Colonic mucosa (tissue), 4 donors: ENCODE results near the gene GRID1. TPM values are rescaled to one million over a fixed set of nuclear protein-coding genes. Genes with fewer than 3 reads are reported as not detected.

ENCODE experiments used
- DNase-seq: peaks from one replicate; pipeline ENCODE4 v3.0.0-alpha.2; 2020
- H3K27ac ChIP-seq: fragments of 200-600 bp; one replicate; pipeline ENCODE4 v1.8.0; 2021
- H3K27me3 ChIP-seq: fragments of 200-600 bp; one replicate; pipeline ENCODE4 v1.8.0; 2021
- H3K36me3 ChIP-seq: fragments of 200-600 bp; one replicate; pipeline ENCODE4 v1.8.0; 2021
- H3K4me1 ChIP-seq: fragments of 200-600 bp; one replicate; pipeline ENCODE4 v1.8.0; 2021; ENCODE audit warnings: mild to moderate bottlenecking
- H3K4me3 ChIP-seq: fragments of 200-600 bp; one replicate; pipeline ENCODE4 v1.8.0; 2021
- H3K9ac ChIP-seq, 2 donors: one replicate each; pipeline ENCODE4 v1.7.0; 2013; ENCODE audit warnings: control low read depth in 2 of 2, low read depth in 2 of 2, low read length in 2 of 2
- H3K9me3 ChIP-seq: fragments of 200-600 bp; one replicate; pipeline ENCODE4 v1.8.0; 2021
- CTCF ChIP-seq: fragments of 200-600 bp; IDR thresholded peaks from one replicate; pipeline ENCODE4 v1.8.0; 2022; ENCODE audit warnings: antibody characterized with exemption, mild to moderate bottlenecking
- intact Hi-C: fragments of 100-400 bp; cut with DNase I; formaldehyde crosslinking; loops from one replicate; pipeline ENCODE4 v1.14.1; 2022
- total RNA-seq, 2 donors: library from RNA; stranded (reverse); fragmentation: NEBNext Ultra II Directional in 1 of 2; extraction: Animal tissue kit (Norgen Biotek cat#: 25700) in 1 of 2; gene quantifications; one replicate each; pipeline ENCODE4 v1.2.1, GENCODE V29; 2021
- donor health status: healthy.
- donor health status: DM: no; HTN: no; CAD: no.
- donor health status: DM: no; HTN: no; CAD: no.

Gene GRID1
- total RNA-seq, 2 donors from 2014 or later, result 0.30 to 0.37 TPM

- H3K9ac ChIP-seq, result no peak overlapping the region
- intact Hi-C loops, result no loop called here
- no peaks in the 10 kb centered on the region for H3K4me1 ChIP-seq
- no peak overlapping the region for H3K27ac ChIP-seq
- no peak for TF ChIP-seq CTCF
- H3K36me3 ChIP-seq, result no peaks in the 10 kb centered on the region
- H3K9me3 ChIP-seq, result no peaks in the 10 kb centered on the region
- H3K27me3 ChIP-seq, result no peaks in the 10 kb centered on the region
- H3K4me3 ChIP-seq, result no peak overlapping the region
- DNase-seq, result no peak
These were observed 204.6 kb downstream of the GRID1 start for GRCh38 chr10:86162036-86162435.

GRCh38 chr10:86160890-86161585 lies 205.6 kb downstream of the GRID1 start:
- intact Hi-C loops, result no loop called here
- Histone ChIP-seq H3K4me3 (no peak overlapping the region), H3K4me1 (no peaks in the 10 kb centered on the region), H3K27me3 (no peaks in the 10 kb centered on the region), H3K27ac (no peak overlapping the region), H3K36me3 (no peaks in the 10 kb centered on the region), H3K9ac (no peak overlapping the region), H3K9me3 (no peaks in the 10 kb centered on the region)
- no peak for TF ChIP-seq CTCF
- DNase-seq, result no peak

- no peak for TF ChIP-seq CTCF
- H3K9me3 ChIP-seq, result no peaks in the 10 kb centered on the region
- H3K36me3 ChIP-seq, result no peaks in the 10 kb centered on the region
- no peaks in the 10 kb centered on the region for H3K27me3 ChIP-seq
- intact Hi-C loops, result no loop called here
- no peaks in the 10 kb centered on the region for H3K4me1 ChIP-seq
- H3K9ac ChIP-seq, result no peak overlapping the region
- no peak for DNase-seq
- H3K27ac ChIP-seq, result no peak overlapping the region
- no peak overlapping the region for H3K4me3 ChIP-seq
These were observed 206.8 kb downstream of the GRID1 start for GRCh38 chr10:86159797-86160196.

- H3K4me3 ChIP-seq, result no peak overlapping the region
- H3K4me1 ChIP-seq, result no peaks in the 10 kb centered on the region
- no peak for DNase-seq
- H3K9me3 ChIP-seq, result no peaks in the 10 kb centered on the region
- intact Hi-C loops, result no loop called here
- H3K36me3 ChIP-seq, result no peaks in the 10 kb centered on the region
- H3K27me3 ChIP-seq, result no peaks in the 10 kb centered on the region
- H3K9ac ChIP-seq, result no peak overlapping the region
- no peak for TF ChIP-seq CTCF
- H3K27ac ChIP-seq, result no peak overlapping the region
These were observed 211.3 kb downstream of the GRID1 start for GRCh38 chr10:86155054-86155921.

GRCh38 chr10:86153751-86154150 lies 212.8 kb downstream of the GRID1 start:
- no peaks in the 10 kb centered on the region for H3K9me3 ChIP-seq
- DNase-seq, result no peak

More at GRCh38 chr10:86153751-86154150, 212.8 kb downstream of the GRID1 start:
- no peaks in the 10 kb centered on the region for H3K27me3 ChIP-seq
- no peak overlapping the region for H3K9ac ChIP-seq
- intact Hi-C loops, result no loop called here
- H3K4me3 ChIP-seq, result no peak overlapping the region
- no peak for TF ChIP-seq CTCF
- no peaks in the 10 kb centered on the region for H3K36me3 ChIP-seq
- no peak overlapping the region for H3K27ac ChIP-seq
- H3K4me1 ChIP-seq, result no peaks in the 10 kb centered on the region
